Activated CD4-positive, CD25-positive, alpha-beta regulatory T cell (primary cell): ENCODE measurements around the gene ASB15.
"Not testable (repeated sequence)": the region's sequence is repeated elsewhere in the genome, so short reads cannot be mapped to it uniquely, and the experiment has no call there.

Experiments
- DNase-seq, 4 experiments: peaks; one replicate each; lab custom pipeline; 2025; lab: John Stamatoyannopoulos, UW

The ASB15 gene

GRCh38 chr7:123598657-123599056 lies 3.0 kb upstream of the ASB15 start:
- no peak for DNase-seq

GRCh38 chr7:123599766-123600165 lies 1.9 kb upstream of the ASB15 start:
- no peak for DNase-seq

- no peak for DNase-seq
These were observed 745 bp upstream of the ASB15 start for GRCh38 chr7:123600876-123601275.

- no peak for DNase-seq
These were observed 1.0 kb downstream of the ASB15 start for GRCh38 chr7:123602648-123603047.

GRCh38 chr7:123604739-123605138 lies 3.1 kb downstream of the ASB15 start:
- no peak for DNase-seq

GRCh38 chr7:123607423-123607975 lies 5.9 kb downstream of the ASB15 start:
- no peak for DNase-seq

- DNase-seq, result no peak
These were observed 7.6 kb downstream of the ASB15 start for GRCh38 chr7:123608991-123609882.

- no peak for DNase-seq
These were observed 8.2 kb downstream of the ASB15 start for GRCh38 chr7:123609883-123610239.

- DNase-seq, result no peak
These were observed 10.4 kb downstream of the ASB15 start for GRCh38 chr7:123612024-123612423.

- no peak for DNase-seq
These were observed 13.7 kb downstream of the ASB15 start for GRCh38 chr7:123615344-123615743.

GRCh38 chr7:123616223-123616622 lies 14.6 kb downstream of the ASB15 start:
- no peak for DNase-seq

- no peak for DNase-seq
These were observed 20.1 kb downstream of the ASB15 start for GRCh38 chr7:123621707-123622106.

GRCh38 chr7:123622660-123623386 lies 21.2 kb downstream of the ASB15 start:
- no peak for DNase-seq

- DNase-seq, result peak; percentile 9 to 60 (median 16)
These were observed 23.0 kb downstream of the ASB15 start for GRCh38 chr7:123624527-123625183.

GRCh38 chr7:123625254-123625653 lies 23.6 kb downstream of the ASB15 start:
- DNase-seq, result no peak

GRCh38 chr7:123627851-123628250 lies 26.2 kb downstream of the ASB15 start:
- no peak for DNase-seq

- DNase-seq, result no peak
These were observed 27.2 kb downstream of the ASB15 start for GRCh38 chr7:123628829-123629228.

GRCh38 chr7:123629281-123629680 lies 27.7 kb downstream of the ASB15 start:
- no peak for DNase-seq

- DNase-seq, result no peak
These were observed 31.2 kb downstream of the ASB15 start for GRCh38 chr7:123632808-123633207.

GRCh38 chr7:123633553-123633952 lies 31.9 kb downstream of the ASB15 start:
- DNase-seq, result no peak

GRCh38 chr7:123634011-123634573 lies 32.5 kb downstream of the ASB15 start:
- DNase-seq, result not testable (repeated sequence)
